Dedifferentiated amniotic fluid mesenchymal stem cell (primary cell): Measurements from ENCODE around the gene SCARB1.

Experiments
- DNase-seq: peaks from one replicate; pipeline ENCODE4 v3.0.0-alpha.2; 2016; ENCODE audit errors: extremely low spot score

SCARB1 gene

GRCh38 chr12:124774462-124775167 lies 89.0 kb downstream of the SCARB1 start:
- DNase-seq, result peak; percentile 75

- DNase-seq, result no peak
Observed at GRCh38 chr12:124774054-124774461, 89.6 kb downstream of the SCARB1 start.

GRCh38 chr12:124772289-124773170 lies 91.1 kb downstream of the SCARB1 start:
- no peak for DNase-seq

- peak; percentile 72 for DNase-seq
Observed at GRCh38 chr12:124771462-124772288, 92.0 kb downstream of the SCARB1 start.

GRCh38 chr12:124770728-124771127 lies 92.9 kb downstream of the SCARB1 start:
- DNase-seq, result no peak

GRCh38 chr12:124769881-124770512 lies 93.7 kb downstream of the SCARB1 start:
- DNase-seq, result no peak

- DNase-seq, result no peak
Observed at GRCh38 chr12:124769163-124769530, 94.5 kb downstream of the SCARB1 start.

GRCh38 chr12:124768452-124769162 lies 95.1 kb downstream of the SCARB1 start:
- DNase-seq, result no peak

- peak; percentile 38 for DNase-seq
Observed at GRCh38 chr12:124767066-124767821, 96.4 kb downstream of the SCARB1 start.

GRCh38 chr12:124766727-124767065 lies 97.0 kb downstream of the SCARB1 start:
- DNase-seq, result no peak

GRCh38 chr12:124765581-124766489 lies 97.8 kb downstream of the SCARB1 start:
- DNase-seq, result no peak

- peak; percentile 97 for DNase-seq
Observed at GRCh38 chr12:124764870-124765580, 98.6 kb downstream of the SCARB1 start.

GRCh38 chr12:124764451-124764850 lies 99.2 kb downstream of the SCARB1 start:
- DNase-seq, result peak; percentile 74

GRCh38 chr12:124763594-124763979 lies 100.1 kb downstream of the SCARB1 start:
- DNase-seq, result no peak

GRCh38 chr12:124762791-124763593 lies 100.7 kb downstream of the SCARB1 start:
- DNase-seq, result no peak

GRCh38 chr12:124762384-124762783 lies 101.3 kb downstream of the SCARB1 start:
- no peak for DNase-seq

GRCh38 chr12:124761871-124762270 lies 101.8 kb downstream of the SCARB1 start:
- DNase-seq, result no peak

GRCh38 chr12:124761056-124761455 lies 102.6 kb downstream of the SCARB1 start:
- DNase-seq, result no peak
